HG03159 (cell line): ENCODE data around the gene HPCA.

ENCODE experiments used
- ATAC-seq: cut with Tn5 transposase; IDR thresholded peaks from one replicate; pipeline ENCODE4 v1.9.1; 2021; ENCODE audit warnings: mild to moderate bottlenecking, moderate library complexity; ENCODE audit not compliant: unreplicated experiment

The HPCA gene

GRCh38 chr1:32886004-32886827 is at the start of gene HPCA:
HPCA (plus strand) TSS chr1:32886491; CDS start chr1:32888899, 2,408 bp downstream.
- ATAC-seq: no peak

- ATAC-seq: no peak
Measured at GRCh38 chr1:32848354-32849063, 37.8 kb upstream of the HPCA start.

- no peak for ATAC-seq
Measured at GRCh38 chr1:32855861-32856617, 30.3 kb upstream of the HPCA start.

GRCh38 chr1:32858136-32858535 is 28.2 kb upstream of the HPCA start:
- ATAC-seq: no peak

DNA sequence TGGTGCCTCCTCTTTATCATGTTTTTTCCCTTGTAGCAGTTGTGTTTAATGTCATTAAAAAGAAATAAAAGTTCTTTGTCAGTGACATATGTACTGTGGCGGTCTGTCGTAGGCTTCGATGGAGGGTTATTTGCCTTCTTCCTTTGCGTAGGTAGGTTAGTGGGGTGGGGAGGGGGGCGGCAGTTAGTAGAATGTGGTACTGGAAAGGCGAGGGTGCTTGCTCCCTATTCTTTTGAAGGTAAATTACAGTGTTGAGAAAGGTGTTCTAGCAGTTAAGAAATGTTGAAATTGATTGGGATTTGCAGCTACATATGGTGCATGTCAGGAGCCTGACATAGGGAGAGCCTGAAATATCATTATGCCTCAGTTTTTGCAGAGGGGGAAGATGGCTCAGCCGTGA is 27.5 kb upstream of the HPCA start:
- no peak for ATAC-seq

DNA sequence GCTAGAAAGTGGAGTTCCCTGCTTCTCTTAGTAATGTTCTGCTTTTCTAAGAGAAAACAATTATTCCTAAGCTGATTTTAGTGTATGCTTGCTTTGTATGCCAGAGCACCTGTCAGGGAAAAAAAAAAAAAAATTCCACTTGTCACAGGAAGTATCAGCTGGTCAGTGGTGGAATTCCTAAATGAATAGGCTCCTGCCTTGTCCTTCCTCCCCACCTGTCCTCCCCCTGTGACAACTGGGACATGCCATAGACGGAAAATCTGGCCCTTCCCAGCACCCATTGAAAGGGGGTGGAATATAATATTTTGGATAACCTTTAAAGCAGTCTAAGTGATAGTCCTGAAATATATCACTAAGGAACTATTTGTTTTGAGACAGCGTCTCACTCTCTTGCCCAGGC is 26.4 kb upstream of the HPCA start:
- no peak for ATAC-seq

GRCh38 chr1:32860566-32860965 is 25.7 kb upstream of the HPCA start:
- no peak for ATAC-seq

DNA sequence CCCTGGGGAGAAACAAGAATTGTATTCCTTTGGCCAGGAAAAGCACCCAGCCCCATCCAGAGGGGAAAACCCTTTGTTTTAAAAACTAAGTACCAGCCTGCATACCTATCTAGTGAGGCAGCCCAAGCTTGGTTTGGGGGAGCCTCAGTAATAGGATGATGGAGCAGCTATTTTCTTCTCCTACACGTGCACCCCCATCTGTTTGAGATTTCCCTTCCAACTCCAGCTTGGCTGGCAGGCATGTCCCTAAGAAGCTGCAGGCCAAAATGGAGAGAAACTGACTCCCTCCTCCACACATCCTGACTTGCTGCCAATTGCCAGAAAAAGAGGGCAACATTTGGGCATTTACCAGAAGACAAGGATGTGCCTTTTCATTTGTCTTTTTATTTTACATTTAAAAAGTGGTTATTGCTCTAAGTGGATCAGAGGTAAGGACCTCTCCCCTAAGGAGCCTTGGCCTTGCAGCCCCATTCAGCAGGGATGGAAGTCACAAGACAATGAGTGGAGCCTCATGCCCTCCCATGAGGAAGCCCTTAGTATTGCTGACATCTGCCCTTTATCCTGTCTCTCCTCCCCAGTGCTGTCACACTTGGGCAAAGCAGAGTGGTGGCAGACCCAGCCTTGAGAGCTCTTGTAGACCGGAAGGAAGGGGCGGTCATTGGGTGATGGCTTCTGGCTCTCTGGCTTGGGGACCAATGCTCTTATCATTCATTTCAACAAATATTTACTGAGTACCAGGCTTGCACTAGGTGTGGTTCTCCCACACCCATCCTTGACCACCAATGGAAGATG is 24.2 kb upstream of the HPCA start:
- ATAC-seq: no peak

- no peak for ATAC-seq
Measured at GRCh38 chr1:32863218-32863880, 22.9 kb upstream of the HPCA start.

DNA sequence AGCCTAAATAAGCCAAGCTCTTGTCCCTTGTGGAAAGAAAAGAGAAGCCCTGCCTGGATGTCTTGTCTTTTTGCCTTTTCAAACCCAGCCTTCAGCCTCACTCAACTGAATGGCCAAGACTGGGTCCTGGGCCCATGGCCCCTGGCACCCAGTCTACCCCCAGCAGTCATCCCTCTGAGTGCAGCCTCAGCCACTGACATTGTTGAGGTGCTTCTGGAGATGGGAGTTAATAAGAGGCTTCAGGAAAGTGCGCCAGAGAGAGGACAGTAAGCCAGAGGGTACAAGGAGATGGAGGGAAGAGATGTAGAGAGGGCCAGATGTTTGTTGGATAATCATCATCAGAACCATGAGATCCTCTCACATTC is 22.4 kb upstream of the HPCA start:
- ATAC-seq: no peak

DNA sequence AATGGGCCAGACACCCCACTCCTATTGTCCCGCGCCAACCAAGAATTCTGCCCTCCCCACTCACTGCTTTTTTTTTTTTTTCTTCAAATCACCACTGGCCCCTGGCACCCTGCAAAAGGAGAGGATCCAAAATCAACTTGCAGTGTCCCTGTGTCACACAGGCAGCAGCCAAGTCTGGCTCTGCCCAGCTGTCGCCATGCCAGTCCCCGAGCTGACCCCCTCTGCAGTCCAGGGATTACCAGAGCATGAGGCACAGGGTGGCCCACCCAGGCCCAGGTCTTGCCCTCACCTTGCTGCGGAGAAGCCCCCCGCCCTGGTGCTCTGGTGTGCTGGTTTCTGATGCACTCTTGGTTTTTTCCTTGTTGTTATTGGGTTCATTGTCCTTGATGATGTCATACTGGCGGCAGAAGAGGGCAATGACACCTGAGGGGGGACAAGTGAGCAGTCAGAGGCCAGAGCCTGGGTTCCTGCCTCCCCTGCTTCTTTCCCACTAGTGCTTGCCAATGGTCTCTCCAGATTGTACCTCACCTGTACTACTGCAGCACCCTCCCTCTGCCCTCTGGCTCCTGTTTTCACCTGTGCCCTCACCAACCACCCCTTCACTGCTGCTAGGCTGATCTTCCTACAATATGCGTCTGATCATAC is 21.8 kb upstream of the HPCA start:
- ATAC-seq: no peak

DNA sequence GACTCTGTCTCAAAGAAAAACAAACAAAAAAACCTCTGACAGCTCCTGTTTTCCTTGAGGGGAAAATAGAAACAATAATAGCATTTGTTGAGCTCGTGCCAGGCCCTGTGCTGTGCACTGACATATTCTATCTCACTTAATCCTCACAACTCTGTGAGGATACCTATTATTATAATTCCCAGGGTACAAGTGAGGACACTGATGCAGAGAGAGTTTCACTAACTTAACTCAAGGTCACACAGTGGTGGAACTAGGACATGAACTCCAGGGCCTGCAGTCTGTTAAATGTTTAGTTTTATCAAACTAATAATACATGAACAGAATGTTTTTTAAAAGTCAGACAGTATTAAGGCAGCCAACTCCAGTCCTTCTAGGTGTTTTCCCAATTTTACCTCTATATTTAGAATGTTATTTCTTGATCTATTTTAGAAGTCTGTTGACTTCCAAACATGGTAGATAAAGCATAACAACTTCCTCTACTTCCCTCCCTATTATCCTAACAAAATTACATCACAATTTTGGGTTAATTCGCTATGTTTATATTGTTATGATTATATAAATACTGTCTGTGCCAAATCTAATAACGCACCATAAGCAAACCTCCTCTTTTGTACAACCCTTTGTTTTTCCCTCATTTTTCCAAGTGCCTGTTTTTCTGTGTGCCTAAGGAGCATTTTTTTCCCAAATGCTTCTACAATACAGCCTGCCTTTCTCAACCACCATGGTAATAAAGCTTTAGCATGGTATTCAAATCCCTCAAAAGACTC is 20.5 kb upstream of the HPCA start:
- ATAC-seq: no peak

DNA sequence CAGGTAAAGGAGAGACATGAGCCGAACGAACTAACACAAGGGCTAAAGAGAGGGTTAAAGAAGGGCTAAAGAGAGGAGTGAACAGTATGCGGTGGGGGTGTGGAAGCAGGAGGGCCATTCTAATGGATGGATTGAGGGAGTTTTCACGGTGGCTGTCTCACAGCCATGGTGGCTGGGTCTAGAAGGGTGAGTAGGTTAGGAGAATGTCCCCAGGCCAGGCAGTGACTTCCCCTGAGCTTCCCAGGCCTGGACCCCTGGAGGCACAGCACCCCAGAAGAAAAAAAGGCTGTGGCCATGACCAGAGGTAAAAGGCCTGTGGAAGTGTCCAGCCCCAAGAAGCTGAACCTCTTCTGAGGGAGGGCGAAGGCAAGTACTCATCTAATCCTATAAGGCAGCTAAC is 19.1 kb upstream of the HPCA start:
- no peak for ATAC-seq

- no peak for ATAC-seq
Measured at GRCh38 chr1:32867671-32868070, 18.6 kb upstream of the HPCA start.

GRCh38 chr1:32868085-32868484 is 18.2 kb upstream of the HPCA start:
- no peak for ATAC-seq

- no peak for ATAC-seq
Measured at GRCh38 chr1:32868806-32869455, 17.4 kb upstream of the HPCA start.

DNA sequence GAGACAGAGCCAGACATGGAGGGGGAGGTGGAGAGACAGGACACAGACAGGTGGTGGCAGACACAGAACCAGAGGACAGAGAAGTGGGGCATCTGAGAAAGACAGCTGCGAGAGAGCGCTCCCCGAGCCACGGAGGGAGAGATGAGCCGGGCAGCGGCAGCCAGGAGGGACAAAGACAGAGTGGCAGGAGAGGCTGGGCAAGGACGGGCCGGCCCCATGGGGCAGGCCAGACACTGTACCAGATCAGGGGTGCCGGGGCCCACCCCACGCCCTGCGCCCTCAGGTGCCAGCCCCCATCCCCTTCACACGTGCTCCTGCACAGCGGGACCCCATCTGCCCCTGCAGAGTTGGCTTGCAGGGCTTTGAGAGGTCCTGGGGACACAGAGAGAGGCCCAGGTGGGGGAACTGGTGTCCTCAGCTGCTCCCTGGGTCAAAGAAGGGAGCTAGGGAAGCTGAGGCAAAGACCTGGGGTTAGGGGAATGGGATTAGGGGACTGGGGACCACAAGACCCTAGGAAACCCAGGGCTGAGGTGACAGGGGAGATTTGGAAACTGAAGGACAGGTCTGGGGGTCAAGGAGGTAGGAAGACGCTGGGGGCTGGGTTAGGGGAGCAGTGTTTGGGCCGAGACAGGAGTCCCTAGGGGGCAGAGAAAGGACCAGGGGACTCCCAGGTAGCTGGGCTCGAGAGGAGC is 16.2 kb upstream of the HPCA start:
- no peak for ATAC-seq
